Epithelial cell of esophagus (primary cell): ENCODE measurements around the gene PARVB.

Experiments used
- DNase-seq: peaks from one replicate; pipeline ENCODE4 v3.0.0; 2010; ENCODE audit warnings: low read depth
- H3K4me3 ChIP-seq: 2 replicates; pipeline ENCODE4 v1.5.1; 2011; ENCODE audit warnings: mild to moderate bottlenecking, low read length, control low read depth
- CTCF ChIP-seq: IDR thresholded peaks from 2 replicates; pipeline ENCODE4 v1.5.1; 2011; ENCODE audit warnings: low read depth, mild to moderate bottlenecking, low read length, control low read depth, inconsistent platforms; ENCODE audit not compliant: insufficient read depth; ENCODE audit errors: missing control alignments

The PARVB gene

GRCh38 chr22:43996170-43996980, 27.7 kb upstream of the PARVB start:
- no peak for TF ChIP-seq CTCF
- H3K4me3 ChIP-seq: no peak overlapping the region
- DNase-seq: no peak

- DNase-seq: no peak
- no peak for TF ChIP-seq CTCF
- H3K4me3 ChIP-seq: no peak overlapping the region
These were observed 27.2 kb upstream of the PARVB start for GRCh38 chr22:43996981-43997265.

GRCh38 chr22:43998679-43999264, 25.3 kb upstream of the PARVB start:
- TF ChIP-seq CTCF: no peak

GRCh38 chr22:43999378-43999777, 24.7 kb upstream of the PARVB start:
- DNase-seq: no peak
- no peak for TF ChIP-seq CTCF
- H3K4me3 ChIP-seq: no peak overlapping the region

More at GRCh38 chr22:43998679-43999264, 25.3 kb upstream of the PARVB start:
- no peak for DNase-seq
- H3K4me3 ChIP-seq: no peak overlapping the region

- no peak for TF ChIP-seq CTCF
- no peak for DNase-seq
- no peak overlapping the region for H3K4me3 ChIP-seq
These were observed 24.0 kb upstream of the PARVB start for GRCh38 chr22:44000123-44000522.

GRCh38 chr22:44001521-44001920, 22.6 kb upstream of the PARVB start:
- no peak overlapping the region for H3K4me3 ChIP-seq
- TF ChIP-seq CTCF: no peak
- no peak for DNase-seq

GRCh38 chr22:44002324-44002723, 21.8 kb upstream of the PARVB start:
- no peak overlapping the region for H3K4me3 ChIP-seq
- no peak for DNase-seq
- no peak for TF ChIP-seq CTCF
